SKM-1 treated with dmso at 0.1 percent for 144 hours (cell line): ENCODE results near the gene VGLL3.
"Not testable (repeated sequence)": the region's sequence is repeated elsewhere in the genome, so short reads cannot be mapped to it uniquely, and the experiment has no call there.

Source experiments
- DNase-seq: peaks from one replicate; lab custom pipeline; 2025; ENCODE audit not compliant: unreplicated experiment; lab: John Stamatoyannopoulos, UW

VGLL3 gene, protein sequence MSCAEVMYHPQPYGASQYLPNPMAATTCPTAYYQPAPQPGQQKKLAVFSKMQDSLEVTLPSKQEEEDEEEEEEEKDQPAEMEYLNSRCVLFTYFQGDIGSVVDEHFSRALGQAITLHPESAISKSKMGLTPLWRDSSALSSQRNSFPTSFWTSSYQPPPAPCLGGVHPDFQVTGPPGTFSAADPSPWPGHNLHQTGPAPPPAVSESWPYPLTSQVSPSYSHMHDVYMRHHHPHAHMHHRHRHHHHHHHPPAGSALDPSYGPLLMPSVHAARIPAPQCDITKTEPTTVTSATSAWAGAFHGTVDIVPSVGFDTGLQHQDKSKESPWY

DNA sequence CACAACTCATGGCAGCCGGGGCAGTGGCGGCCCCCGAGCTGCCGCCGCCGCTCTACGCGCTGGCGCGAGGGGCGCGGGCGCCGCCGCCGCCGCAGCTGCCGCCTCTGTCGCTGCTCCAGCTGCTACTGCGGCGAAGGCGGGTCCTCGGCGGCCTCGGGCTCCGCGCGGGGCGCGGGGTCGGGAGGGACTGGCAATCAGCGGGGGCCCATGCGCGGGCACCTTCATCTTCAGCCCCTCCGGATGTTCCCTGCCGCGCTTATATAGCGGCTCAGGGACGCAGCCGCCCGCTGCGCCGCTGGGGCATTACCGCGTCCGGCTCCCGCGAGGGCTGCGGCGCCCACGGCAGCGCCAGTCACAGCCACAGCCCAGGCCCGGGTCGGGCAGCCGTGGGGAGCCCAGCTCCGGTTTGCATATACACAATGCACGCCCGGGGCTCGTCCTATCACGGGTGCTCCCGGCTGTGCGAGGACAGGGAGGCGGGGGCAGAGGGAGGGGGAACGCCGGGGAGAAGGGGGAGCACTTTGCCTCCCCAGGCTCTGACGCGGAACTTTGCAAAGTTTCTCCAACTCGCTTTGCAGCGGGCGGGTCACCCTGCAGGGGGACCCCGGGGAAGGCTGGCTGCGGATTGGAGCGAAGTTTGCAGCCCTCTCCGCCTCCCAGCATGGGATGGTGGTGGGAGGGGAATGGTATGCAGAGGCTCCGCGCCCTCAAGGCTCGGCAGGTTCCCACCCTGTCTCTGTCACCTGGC is at the start of gene VGLL3:
Gene VGLL3, minus strand, starts transcription at position 416 of the 748 bp plus-strand sequence. Its CDS starts 406 bp downstream, at position 10.
- DNase-seq, result peak; percentile 22

DNA sequence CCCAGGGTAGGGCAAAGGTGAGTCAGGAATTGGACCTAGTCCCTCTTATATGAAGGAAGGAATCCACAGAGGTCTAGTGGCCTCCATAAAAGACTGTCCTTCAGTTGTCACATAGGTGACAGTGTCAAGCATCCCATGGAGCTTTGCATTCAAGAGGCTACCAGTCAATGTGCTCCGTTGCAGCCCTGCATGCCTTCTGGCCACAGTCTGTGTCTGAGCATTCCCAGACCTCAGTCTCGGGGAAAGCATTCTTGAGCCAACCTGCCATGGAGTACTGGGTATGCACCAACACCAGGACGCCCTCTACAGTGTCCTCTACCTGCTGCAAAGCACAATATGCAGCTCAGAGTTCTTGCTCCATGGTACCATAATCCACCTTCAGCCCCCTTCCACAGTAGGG is 46.7 kb upstream of the VGLL3 start:
- DNase-seq, result no peak

DNA sequence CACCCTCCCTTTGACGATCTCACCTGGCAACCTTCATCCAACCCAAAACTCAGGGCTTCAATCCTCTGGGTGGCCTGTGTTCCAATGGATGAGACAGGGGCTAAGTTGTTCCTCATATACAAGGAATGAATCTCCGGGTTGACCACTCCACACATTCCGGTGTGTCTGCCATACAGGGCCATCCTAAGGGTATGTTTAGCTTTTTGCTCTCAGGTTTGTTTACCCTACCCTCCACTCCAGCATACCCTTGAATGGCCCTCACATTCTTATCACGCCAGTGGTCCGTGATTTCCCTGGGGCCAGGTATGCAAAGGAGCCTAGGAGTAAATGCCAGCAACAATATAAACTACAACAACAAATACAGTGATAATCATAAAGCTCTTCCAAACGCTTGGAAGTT is 45.7 kb upstream of the VGLL3 start:
- DNase-seq, result no peak

DNA sequence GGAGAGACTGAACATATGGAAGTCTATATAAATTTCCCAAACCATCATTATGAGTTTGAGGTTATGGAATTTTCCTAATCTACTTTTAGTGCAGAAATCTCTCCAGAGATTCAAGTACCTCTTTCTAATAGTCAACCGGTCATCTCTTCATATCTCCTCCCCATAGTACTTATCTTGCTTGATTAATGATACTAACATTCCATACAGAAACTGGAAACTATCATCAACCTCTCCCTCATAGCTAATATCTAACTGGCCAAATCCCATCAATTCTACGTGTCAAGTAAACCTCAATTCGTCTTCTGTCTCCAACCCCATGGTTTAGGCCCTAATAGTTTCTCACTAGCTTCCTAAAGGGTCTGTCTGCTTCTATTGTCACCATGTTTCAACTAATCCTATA is 44.4 kb upstream of the VGLL3 start:
- DNase-seq, result no peak

DNA sequence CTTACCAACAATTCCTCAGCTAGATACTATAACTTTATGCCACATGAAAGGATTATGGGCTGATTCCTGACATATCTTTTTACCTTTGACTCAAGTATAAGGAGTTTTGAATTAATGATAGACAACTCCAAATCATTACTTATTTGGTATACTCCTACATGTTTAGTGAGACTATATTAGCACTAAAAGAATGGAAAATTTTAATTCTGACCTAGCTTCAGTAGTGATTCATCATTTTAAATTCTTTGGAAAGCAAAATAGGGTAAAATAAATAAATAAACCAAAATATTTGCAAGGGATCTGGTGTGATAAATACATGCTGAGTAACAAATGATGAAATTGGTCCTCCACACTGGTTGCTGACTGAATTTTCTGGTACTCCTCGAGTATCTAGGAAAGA is 42.3 kb upstream of the VGLL3 start:
- DNase-seq, result no peak

DNA sequence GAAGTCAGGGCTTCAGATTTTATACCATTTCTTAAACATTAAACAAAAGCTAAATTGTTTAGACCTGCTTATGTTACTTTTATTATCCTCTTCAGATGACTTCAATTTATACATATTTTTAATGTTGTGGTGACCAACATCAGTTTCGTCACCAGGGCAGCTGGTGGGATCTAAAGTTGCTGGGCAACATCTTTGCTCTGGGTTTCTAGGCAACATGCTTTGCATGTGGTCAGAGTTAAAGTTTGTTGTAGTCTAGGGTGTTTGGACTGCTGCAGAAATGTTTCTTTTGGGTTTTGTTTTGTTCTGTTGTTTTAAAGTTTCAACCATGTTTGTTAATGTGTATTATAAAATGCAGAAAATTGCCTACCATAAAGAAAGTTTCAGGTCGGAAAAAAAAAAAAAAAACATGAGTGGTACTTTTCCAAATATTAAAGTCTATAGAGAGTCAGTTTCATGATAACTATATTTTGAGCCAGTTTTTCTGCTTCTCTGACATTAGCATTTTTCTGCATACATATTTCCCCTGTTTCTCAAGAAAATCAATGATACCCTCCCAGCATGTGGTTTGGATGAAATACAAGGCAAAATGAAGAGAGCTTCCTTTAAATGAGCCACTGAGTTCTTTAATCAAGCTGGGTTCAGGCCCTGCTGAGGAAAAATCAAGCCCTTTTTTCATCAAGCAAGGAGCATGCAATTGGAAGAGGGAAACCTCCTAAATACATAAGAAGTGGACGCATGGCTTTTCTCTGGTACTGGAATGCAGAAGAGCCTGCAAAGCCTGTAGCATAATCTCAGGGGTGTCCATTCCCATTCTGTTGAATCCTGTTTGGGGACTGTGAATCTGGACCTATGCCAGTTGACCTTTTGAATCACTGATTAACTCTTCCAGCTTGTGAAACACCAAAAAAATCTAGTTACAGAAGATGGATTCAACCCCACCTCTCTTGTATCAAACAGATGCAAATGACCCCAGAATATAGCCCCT is 35.0 kb upstream of the VGLL3 start:
- DNase-seq, result no peak

DNA sequence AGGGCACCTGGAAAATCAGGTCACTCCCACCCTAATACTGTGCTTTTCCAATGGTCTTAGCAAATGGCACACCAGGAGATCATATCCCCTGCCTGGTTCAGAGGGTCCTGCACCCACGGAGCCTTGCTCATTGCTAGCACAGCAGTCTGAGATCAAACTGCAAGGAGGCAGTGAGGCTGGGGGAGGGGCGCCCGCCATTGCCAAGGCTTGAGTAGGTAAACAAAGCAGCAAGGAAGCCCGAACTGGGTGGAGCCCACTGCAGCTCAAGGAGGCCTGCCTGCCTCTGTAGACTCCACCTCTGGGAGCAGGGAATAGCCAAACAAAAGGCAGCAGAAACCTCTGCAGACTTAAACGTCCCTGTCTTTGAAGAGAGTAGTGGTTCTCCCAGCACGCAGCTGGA is 26.4 kb upstream of the VGLL3 start:
- not testable (repeated sequence) for DNase-seq

DNA sequence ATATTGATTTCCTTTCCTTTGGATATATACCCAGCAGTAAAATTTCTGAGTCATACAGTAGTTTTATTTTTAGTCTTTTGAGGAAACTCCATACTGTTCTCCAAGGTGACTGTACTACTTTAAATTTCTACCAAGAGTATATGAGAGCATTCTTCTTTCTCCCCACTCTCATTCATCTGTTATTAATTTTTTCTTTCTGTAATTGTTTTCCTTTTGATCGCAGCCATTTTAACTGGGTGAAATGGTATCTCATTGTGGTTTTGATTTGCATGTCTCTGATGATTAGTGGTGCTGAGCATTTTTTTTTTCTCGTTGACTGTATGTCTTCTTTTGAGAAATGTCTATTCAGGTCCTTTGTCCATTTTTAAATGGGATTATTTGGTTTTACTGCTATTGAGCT is 18.3 kb upstream of the VGLL3 start:
- no peak for DNase-seq

DNA sequence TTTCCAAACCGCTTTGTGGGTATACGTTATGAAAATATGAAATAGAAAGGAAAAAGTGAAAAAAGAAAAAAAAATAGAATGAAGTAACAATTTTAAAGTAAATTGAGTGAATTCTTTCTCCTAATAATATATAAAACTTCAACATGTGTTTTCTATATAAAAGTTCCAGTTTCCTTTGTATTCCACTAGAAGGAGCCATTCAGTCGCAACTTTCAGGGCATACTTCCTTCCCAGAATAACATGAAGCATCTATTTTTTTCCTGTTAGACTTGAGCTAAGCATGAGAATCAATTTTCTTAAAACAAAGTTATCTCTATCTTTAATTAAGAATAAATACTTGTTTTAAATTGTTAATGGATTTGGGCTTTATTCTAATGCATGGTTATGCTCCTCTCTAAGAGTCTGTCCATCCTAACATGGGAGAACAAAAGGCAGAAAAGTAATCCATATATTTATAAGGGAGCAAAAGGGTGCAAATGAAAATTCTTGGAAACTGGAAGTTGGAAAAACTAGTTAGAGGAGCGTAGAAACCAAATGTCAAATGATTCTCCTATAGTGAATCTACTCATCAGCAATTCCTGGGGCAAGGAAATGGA is 16.0 kb upstream of the VGLL3 start:
- DNase-seq, result no peak

DNA sequence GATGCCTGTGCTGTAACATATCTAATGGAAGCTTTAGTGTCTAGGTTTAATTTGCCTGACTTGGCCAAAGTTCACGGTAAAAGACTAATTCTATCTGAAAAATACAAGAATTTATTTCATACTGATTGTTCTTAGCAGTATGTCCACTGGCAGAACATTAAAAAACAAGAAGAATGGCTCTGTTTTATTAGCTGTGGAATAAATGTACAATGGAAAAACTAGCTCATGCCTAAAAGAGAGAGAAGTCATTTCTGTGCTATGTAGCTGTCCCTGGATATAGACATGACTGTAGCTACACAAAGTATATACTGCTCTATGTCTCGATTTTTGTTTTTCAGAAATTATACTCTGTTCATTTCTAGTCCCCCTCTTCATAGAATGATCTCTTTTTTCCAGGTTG is 13.9 kb upstream of the VGLL3 start:
- no peak for DNase-seq

DNA sequence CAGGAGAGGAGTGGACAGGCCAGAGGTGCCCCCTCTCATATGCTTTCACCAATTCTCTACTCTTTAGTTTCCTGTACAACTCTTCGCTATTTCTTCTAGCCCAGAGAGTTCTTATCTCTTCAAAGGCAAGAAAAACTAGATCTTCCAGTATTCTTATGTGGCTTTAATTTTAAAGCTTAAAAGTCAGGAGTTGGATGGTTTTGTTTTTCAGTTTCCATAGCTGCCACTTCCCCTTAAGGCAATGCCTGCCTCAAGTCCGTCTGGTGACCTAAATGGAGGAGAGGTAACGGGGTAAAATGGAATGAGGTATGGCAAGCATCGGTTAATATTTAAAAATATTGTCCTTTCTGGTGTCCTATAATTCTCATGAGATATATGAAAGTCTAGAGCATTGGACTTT is 11.4 kb upstream of the VGLL3 start:
- no peak for DNase-seq

DNA sequence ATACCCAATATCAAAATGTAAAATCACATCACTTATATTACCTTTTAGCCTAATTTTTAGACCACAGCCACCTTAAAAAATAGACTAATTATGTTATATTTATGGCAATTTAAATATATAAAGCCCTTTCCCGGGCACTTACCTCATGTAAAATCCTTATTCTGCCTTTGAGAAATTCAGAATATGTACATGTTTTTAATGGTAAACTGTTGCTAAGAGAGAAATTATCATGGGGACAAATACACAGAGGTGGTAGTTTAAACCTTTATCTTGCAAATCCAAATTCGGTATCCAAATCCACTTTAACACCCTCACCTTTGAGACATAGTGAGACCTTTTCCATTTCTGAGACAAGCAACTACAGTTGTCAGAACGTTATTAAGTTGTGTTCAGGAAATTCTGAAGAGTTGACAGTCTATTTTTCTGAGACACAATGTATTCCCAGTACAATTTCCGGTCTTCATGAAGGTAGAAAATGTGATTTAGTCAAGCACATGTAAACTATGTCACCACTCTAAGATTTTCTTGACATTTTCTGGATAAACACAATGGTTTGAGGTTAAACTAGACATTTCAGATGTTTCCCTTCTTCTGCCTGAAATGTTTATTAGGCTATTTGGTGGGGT is 10.6 kb upstream of the VGLL3 start:
- no peak for DNase-seq

DNA sequence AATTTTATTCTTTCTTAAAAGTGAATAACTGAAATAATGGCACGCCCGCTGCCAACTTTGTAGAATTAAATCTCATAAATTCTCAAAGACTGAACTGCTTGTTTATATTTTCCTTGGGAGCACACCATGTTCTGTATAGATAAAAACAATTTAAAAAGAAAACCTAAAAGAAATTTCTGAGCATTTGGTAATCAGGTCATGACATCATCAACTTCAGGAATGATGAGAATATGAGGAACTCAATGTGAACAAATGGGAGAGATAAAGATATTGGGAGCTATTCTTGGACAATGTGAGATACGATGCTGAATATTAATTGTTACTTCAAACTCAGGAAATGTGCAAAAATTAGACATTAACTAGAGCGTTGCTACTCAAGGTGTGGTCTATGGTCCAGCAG is 10.0 kb upstream of the VGLL3 start:
- DNase-seq, result no peak

DNA sequence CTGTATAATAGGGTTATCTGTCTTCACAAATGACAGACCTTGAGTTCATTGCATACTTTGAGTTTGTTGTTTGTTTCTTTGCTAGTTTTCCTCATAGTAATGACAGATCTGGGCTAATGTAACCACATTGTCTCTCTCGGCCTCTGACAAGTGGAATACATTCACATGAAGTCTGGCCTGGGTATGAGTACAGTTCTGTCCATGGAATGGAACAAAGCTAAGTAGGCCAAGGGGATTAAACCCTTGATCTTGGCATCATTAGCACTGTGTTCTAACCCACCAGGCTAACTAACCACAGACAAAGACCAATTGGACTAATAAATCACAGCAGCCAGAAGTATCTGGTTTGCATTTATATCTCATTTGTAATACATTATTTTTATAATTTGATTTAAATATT is 7.6 kb upstream of the VGLL3 start:
- no peak for DNase-seq

DNA sequence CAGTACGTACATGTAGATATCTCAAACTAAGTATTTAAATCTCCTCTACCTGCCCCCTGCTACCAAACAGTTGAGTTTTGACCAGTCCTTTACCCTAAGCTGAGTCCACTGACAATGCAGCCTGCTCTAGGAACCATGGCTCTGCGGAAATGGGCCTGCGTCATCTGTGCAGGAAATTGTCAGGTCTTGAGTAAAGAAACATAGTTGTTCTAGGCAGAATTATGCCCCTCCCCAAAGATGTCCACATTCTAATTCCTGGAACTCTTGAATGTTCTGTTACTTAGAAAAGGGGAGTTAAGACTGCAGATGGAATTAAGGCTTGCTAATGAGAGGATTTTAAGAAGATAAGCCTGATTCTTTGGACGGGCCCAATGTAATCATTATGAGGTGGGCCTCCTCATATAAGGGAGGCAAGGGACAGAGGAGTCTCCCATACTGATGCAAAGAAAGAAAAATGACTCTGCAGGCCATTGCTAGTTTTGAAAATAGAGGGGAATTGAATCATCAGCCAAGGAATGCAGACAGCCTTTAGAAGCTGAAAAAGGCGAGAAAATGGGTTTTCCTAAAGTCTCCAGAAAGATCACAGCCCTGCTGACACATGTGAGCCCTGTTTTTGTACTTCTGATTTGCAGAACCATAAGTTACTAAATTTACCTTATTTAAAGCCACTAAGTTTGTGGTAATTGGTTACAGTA is 5.5 kb upstream of the VGLL3 start:
- no peak for DNase-seq

DNA sequence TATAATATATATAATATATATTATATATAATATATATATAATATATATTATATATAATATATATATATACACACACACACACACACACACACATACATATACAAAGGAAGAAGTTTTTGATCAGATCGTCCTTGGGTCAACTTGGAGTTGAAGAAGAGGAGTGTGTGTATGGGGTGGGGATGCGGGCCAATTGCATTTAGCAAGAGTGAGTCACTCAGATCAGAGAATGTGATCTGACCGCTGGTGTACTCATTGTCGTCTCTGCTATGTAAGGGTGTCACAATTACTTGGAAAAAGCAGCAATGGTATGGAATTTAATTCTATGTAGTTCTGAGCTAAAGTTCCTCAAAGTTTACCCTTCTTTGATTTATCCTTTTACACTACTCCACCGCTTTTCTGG is 4.6 kb upstream of the VGLL3 start:
- no peak for DNase-seq

DNA sequence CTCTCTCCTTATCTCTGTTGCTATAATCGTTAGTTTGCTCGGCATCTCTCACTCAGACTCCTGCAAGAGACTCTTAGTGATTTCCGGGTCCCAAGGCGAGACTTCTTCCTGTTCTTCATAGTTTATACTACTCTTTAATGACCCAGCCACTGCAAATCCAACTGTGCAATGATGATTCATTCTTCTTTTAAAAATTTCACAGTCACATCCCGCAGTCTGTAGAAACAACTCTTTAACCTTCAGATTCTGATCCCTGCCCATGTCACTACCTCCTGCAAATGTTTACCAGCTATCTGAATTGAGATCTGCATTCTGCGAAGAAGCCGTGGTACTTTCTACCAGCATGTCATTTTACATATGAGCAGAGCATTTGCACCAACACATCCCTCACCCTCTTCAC is 2.8 kb upstream of the VGLL3 start:
- no peak for DNase-seq

DNA sequence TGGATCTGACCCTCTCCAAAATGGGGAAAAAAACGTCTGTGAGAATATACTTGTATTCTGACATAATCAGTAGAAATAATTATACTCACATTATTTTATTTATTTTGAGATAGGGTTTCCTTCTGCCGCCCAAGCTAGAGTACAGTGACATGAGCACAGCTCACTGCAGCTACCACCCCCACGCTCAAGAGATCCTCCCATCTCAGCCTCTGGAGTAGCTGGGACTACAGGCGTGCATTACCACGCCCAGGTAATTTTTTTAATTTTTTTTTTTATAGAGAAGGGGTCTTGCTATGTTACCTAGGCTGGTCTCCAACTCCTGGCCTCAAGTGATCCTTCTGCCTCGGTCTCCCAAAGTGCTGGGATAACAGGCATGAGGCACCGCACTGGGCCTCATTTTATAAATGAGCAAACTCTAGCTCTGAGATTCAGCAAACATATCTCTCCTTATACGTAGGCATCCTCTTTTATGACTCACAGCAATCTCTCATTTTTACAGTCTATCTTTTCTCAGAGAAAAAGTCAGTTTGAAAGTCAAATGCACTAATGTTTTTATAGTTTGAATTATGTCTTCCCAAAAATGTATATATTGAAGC is 989 bp upstream of the VGLL3 start:
- DNase-seq, result no peak

DNA sequence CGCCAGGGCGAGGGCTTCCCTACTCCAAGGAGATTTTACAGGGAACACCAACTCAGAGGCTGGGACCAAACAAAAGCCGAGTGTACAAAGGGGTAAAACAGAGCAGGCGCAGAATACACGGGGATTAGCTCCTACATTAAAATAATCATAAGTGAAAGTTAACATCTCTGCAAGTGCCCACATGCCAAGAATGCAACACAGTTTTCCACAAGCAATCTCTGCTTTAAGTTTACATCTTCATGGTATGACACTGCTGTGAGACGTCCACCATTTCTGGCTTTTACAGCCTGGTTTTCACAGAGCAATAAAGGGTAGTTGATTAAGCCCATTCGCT is 500 bp upstream of the VGLL3 start:
- DNase-seq, result no peak
